CD4-positive, alpha-beta T cell treated with Interleukin-21 for 1 hour (primary cell): ENCODE measurements around the gene DDX3X.
"Not testable (repeated sequence)": the region's sequence is repeated elsewhere in the genome, so short reads cannot be mapped to it uniquely, and the experiment has no call there.

Experiments
- DNase-seq: peaks from one replicate; pipeline ENCODE4 v3.0.0-alpha.2; 2020

DDX3X gene

DNA sequence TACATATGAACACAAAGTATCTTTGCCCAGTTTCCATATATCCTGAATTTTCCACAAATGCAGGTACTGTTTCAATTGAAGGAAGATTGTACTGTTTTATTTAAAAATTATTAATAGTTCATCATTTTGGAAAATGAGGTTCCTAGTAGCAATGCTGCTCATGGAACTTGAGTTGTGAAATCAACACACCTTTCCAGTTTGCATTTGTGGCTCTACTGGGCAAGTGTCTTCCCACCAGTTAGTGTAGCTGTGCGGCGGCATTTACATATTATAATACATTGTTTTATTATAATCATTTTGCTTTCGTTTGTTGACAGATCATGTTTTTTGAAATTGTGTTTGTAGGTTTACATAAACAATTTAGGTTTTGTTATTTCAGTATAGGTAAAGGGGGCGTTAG lies 2.0 kb upstream of the DDX3X start:
- peak; percentile 4 for DNase-seq

DNA sequence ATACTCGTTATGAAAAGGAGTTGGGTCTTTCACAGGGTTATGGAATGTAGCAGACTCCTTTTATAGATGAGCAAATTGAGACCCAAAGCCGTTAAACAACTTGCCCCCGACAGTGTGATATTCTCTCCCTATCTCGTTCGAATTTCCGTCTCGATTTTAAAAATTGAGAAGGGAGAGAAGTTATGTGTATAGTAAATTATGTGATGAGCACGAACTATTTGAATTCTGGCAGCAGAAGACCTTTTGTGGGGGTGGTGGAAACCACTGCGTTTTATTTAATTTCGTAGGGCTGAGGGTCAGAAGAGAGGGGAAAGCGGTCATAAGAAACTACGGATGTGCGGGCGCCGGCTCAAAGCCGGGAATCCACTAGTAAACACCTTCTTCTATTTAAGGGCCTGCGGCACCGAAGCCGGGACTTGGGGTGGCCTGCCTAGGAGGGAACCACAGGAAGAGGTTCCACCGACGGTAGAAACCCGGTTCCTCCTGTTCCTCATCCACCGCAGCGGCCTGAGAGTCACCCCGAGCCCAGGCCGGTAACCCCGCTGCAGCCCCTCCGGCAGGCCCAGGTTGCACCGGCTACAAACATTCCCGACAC lies 1.5 kb upstream of the DDX3X start:
- DNase-seq = peak; percentile 60

DNA sequence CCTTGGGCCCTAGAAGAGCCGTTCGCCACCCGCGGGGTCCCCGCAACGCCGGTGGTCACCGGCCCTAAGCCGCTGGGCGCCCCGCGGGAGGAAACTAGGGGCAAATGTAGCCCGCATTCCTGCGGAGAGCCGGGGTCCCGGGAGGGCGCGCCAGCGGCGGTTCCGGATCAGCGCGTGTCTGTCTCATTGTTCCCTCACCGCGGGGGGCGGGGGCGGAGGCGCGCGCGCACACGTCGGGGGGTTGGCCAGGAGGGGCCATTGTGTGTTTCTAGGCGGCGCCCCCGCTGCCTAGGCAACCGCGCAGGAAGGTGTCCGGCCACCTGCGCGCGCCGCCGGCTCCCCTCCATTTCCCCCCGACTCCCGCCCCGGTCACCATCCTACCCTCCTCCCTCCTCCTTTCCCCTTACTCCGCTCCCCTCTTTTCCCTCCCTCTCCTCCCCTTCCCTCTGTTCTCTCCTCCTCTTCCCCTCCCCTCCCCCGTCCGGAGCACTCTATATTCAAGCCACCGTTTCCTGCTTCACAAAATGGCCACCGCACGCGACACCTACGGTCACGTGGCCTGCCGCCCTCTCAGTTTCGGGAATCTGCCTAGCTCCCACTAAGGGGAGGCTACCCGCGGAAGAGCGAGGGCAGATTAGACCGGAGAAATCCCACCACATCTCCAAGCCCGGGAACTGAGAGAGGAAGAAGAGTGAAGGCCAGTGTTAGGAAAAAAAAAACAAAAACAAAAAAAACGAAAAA lies 789 bp upstream of the DDX3X start:
- peak; percentile 88 for DNase-seq

DNA sequence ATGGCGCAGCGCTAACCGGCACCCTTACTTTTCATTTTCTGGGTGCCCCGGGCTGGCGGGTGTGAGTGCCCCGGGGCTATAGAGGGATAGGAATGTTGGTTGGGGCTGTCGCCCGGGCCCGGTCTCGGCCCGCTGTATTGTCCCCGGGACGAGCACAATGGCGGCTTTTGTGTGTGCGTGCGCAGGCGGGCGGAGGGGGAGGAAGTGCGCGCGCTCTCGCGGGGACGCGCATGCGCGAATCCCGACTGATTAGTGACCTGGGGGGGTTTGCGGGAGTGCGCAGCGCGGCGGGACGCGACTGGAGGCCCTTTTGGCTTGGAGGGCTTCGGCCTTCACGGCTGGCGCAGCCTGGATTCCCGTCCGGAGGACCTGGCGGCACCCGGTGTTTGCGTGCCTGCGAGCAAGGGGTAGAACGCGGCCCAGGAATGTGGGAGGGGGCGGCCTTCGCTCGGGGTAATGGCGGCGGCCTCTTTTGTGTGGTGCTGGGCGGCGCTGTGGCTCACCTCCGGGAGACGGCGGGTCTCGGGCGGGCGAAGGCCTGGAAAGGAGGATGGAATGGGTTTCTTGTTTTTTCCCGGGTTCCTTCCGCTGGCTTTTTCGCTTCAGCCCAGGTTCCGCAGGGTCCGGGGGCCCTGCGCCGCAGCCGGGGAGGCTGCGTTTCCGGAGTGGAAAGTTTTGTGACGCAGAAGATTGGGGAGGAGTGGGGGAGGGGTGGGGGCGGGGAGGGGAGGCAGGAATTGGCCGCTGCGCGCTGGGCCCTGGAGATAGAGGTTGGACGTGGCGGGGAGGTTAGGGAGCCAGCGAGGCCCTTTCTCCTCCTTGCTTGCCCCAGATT lies 618 bp downstream of the DDX3X start:
- DNase-seq = peak; percentile 79

DNA sequence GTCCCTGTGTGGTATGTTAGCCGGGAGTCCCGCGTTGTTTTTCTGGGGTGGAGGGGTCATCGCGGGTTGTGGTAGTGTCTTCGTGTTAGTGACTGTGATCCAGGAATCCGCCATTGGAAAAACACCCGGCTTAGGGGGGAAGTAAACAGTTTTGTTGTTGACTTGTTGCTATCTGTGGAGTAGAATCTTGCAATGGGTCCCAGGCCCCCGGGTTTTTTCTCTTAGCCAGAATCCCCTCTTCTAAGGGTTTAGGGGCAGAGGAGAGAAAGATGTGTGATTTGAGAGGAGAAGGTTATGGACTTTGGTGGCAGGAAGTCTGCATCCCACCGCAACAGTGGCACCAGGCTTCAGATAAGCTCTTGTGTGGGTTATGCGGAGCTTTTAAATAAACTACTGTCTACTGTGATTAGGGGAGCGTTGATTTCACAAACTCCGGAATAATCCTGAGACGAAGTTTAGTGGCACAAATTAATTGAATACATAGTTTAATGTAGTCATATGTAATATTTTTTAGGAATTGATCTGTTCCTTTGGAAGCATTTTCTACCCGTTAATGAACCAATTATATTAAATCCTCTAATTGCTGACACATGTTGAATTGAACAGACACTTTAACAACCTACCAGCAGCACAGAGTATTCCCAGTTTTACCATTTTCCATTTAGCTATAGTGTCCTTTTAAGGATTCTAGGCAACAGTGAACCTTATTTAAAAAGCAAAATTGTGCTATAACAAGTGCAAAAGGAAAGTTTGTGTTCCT lies 1.4 kb downstream of the DDX3X start:
- no peak for DNase-seq

DNA sequence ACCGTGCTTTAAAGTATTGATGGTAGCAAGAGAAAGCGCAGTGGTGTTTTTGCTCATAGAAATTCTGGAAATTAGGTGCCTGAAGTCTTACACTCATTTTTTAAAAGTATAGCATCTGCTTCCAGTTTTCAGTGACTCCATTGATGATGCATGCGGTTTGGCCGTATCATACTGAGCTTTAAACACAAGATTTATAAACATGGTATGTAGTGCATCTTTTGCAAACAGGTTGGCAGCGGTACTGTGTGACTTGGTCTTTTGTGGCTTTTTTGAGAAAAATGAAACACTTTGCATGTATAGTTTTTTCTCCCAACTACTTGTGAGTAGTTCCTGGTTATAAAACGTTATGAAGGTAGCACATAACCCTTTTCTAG lies 2.0 kb downstream of the DDX3X start:
- no peak for DNase-seq

DNA sequence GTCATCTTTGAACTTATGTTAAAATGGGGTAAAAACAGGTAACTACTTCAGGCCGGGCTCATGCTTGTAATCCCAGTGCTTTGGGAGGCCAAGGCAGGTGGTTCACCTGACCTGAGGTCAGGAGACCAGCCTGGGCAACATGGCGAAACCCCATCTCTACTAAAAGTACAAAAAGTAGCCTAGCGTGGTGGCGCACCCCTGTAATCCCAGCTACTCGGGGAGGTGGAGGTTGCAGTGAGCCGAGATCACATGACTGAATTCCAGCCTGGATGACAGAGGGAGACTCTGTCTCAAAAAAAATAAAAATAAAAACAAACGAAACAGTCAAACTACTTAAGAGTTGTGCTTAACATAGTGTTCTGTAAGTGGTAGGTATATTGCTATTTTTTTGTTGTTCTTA lies 2.5 kb downstream of the DDX3X start:
- DNase-seq = no peak

DNA sequence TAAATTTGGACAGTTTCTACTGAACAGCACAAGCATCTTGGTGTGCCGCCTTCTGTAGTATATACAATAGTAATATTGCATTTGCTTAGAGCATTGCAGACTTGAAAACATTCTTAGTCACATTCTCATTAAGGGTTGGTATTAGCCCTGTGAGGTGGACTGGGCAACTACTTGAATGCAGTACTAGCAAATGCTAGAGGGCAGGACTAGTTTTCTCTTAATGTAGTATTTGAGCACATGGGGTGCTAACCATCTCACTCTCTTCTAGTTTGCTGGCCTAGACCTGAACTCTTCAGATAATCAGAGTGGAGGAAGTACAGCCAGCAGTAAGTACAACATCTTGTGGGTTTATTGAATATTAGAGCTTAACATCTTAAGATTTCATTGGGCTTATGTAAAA lies 3.2 kb downstream of the DDX3X start:
- no peak for DNase-seq

DNA sequence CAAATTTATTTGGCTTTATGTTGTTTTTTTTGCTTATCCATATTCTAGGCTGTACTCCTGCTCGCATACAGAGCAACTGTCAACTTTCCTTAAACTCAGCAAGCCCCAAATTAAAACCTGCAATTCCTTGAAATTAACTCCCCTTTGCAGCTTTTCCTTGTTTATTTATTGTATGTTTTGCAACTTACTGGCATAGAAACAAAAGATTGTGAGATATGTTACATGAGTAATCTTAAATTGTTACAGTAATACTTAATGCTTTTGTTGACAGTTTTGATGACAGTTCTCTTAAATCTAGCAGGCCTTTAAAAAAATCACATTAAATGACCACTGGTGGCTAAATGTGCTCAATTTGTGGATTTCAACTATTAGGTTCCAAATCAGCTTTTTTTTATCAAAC lies 4.5 kb downstream of the DDX3X start:
- DNase-seq = no peak

DNA sequence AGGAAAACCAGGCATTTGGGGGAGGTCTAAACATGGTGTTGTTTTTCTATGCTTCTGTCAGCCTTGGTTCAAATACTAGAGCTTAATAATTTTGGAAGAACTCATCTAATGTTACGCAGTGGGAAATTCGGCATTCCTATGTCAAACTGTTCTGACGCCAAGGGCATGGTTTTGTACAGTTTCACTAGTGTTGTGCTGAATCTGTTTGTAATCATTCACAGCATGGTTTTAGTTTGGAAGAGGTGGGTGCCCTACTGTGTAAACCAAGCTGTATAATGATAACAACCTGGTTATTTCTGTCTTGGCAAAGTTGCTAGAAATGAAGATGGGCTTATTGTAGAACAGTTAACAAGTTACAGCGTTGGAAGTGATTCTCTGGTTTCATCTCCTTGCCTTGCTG lies 5.2 kb downstream of the DDX3X start:
- DNase-seq = no peak

DNA sequence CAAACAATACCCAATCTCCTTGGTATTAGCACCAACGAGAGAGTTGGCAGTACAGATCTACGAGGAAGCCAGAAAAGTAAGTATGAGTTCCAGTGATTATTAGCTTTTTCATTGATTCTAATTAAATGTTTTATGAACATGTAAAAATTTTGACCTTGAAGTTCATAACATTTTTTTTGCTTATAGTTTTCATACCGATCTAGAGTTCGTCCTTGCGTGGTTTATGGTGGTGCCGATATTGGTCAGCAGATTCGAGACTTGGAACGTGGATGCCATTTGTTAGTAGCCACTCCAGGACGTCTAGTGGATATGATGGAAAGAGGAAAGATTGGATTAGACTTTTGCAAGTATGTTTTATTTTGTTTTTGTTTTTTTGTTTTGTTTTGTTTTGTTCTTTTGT lies 10.1 kb downstream of the DDX3X start:
- no peak for DNase-seq

DNA sequence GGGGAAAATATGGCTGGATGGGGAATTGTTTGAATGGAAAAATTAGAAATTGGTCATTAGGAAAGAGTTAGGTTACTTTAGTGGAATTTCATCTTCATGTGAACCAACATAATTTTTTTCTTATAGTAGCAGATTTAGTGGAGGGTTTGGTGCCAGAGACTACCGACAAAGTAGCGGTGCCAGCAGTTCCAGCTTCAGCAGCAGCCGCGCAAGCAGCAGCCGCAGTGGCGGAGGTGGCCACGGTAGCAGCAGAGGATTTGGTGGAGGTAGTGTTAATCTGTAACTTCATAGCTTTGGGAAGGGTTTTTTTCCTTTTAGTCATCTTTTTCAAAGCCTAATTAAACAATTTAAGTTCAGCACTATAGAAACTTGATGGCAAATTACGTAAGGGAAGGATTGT lies 13.2 kb downstream of the DDX3X start:
- DNase-seq = no peak

DNA sequence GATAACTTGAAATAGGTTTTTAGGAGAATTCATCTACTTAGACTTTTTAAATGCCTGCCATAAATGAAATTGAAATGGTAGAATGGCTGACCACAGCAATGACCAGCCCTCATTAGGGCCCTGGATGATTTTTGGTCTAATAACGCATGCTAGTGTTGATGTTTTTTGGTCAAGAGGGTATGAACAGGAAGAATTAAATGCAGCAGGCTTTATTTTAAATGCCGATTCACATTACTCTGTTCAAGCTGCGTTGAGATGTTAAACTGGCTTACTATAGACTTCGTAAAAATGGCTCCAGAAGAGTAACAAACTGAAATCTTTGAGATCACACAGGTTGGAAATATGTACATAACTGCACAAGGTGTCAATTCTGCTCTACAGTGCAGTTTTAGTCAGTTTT lies 14.6 kb downstream of the DDX3X start:
- no peak for DNase-seq

DNA sequence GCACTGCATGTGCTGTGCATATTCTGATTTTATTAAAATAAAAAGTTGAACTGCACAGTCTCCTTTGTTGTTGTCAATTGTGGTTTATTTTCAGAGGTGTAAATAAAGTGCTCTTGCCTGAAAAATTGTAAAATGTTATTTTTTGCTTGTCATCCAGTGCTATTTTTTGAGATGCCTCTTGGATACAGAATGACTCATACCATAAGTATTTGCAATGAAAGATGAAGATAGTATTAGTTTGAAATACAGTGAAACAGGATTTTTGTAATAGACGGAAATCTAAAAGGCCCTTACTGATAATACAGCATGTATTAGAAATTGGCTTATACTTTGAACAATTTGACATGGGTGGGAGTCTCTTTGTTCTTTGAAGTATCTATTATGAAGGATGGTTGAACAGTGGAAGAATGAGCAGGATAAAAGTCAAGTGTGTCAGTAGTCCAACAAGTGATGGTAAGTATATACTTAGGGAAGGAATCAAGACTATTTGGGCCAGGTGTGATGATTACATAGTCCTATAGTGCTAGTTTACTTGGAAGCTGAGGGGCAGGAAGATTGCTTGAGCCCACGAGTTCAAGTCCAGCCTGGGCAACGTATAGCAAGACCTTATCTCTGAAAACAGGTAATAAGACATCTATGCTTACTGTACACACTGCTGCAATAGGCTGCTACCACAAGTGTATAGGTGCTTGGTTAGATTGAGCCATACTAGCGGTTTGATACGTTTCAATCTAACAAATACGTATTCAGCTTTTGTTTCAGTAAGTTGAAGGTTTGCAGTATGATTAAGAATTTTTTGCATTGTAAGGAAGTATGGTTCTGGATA lies 16.4 kb downstream of the DDX3X start:
- peak; percentile 37 for DNase-seq

DNA sequence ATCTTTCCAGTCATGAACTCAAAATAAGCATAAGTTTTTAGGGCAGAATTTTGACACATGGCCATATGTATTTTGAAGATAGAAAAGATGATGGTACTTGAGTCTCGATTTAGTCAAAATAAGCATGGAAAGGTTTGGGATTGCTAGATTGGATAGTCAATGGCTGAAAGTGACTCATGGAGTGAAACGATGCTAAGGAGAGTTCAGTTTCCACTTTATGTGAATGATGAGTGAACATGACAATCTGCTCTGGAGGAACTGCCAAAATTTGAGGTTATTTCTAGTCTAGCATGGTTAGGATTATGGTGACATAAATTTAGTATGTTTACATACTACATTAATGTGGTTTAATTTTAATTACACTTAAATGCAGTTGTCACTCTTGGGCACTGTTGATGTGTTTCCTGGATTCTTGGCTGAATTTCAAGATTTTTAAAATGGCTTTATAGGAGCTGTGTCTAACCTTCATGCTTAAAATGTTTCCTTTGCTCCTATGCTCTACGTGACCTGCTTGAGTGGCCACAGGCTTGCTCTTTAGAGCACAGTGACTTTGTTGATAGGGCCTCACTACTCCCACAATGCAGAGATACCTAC lies 17.1 kb downstream of the DDX3X start:
- peak; percentile 48 for DNase-seq

DNA sequence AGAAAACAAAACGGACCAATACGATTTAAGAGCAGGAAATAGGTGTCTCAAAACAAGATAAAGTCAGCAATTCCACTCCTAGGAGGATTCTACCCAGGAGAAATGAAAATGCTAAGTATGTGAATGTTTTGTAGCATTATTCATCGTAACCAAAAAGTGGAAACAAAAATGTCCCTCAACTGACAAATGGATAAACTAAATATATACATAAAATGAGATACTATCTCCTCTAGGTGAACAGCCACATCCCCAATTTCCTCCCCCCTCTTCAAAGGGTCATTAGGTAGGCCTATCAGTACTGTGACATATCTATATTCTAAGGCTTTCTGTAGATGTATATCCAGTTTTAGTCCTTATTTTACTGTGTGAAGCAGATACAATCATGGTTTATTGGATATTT lies 18.0 kb downstream of the DDX3X start:
- DNase-seq = peak; percentile 50

DNA sequence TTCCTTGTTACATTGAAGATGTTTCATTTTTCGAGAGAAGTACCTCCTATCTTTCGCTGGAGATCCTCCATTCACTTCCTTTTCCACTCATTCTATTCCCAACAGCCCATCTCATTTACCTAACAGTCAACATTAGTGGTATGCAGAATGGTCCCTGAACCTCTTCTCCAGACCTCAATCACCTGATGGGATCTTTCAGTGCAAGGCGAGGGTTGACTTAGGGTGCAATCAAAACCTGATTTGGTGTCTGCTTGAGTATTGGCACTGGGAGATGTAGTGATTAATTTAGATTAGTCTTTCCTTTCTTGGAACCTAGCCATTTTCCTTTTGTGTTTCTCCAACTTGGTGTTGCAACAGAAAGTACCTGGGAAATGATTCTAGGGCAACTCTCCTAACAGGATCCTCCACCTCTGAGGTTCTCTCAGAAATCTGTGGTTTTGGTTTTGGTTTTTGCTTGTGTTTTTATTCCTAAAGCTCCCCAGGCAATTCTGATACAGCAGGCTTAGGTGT lies 18.4 kb downstream of the DDX3X start:
- peak; percentile 56 for DNase-seq

DNA sequence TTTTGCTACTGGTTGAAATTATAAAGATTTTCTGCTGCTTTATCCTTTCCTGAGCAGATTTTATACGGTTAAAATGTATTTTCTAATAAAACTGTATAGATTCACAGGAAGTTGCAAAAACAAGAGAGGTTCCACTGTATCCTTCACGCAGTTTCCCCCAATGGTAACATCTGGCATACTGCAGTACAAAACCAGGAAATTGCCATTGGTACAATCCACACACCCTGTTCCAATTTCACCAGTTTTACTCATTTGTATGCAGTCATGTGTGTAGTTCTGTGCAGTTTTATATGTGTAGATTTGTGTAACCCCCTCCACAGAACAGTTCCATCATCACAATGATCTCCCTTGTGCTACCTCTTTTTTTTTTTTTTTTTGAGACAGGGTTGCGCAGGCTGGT lies 20.0 kb downstream of the DDX3X start:
- peak; percentile 45 for DNase-seq

DNA sequence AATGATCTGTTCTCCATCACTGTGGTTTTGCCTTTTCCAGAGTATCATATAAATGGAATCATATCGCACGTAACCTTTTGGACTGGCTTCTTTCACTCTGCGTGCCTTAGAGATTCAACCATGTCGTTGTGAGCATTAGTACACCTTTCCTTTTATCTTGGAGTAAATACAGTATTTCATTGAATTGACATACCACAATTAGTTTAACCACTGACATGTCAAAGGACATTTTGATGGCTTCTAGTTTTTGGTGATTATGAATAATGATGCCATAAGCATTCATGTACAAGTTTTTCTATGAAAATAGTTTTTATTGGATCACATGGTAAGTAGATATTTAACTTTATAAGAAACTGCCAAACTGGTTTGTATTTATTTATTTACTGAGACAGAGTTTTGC lies 35.2 kb downstream of the DDX3X start:
- DNase-seq = no peak

DNA sequence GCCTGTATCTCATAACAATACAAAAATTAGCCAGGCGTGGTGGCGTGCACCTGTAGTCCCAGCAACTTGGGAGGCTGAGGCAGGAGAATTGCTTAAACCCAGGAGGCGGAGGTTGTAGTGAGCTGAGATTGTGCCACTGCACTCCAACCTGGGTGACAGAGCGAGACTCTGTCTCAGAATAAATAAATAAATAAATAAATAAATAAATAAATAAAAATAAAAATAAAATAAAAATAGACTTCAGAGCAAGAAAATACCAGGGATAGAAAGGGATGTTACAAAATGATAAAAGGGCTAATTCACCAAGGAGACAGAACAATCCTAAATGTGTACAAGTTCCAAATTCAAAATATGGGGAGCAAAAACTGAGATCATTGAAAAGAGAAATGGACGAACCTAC lies 37.6 kb downstream of the DDX3X start:
- not testable (repeated sequence) for DNase-seq

DNA sequence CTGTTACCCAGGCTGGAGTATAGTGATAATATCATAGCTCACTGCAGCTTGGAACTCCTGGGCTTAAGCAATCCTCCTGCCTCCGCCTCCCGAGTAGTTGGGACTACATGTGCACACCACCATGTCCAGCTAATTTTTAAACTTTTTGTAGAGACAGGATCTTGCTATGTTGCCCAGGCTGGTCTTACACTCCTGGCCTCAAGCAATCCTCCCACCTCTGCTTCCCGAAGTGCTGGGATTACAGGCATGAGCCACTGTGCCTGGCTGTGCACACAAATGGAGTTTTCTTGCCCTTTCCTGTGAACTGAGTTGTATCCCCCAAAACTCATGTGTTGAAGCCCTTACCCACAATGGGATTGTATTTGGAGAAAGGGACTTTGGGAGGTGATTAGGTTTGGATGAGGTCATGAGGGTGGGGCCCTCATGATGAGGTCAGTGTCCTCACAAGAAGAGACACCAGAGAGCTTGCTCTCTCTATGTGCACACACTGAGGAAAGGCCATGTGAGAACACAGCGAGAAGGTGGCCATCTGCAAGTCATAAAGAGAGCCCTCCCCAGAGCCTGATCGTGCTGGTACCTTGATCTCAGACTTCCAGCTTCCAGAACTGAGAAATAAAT lies 40.1 kb downstream of the DDX3X start:
- DNase-seq = no peak
